HCT116 (cell line): ENCODE data around the gene LY6G5B. TPM values are rescaled to one million over a fixed set of nuclear protein-coding genes. Genes with fewer than 3 reads are reported as not detected.

Experiments used
- ATAC-seq: fragments of 200-7000 bp; cut with Tn5 transposase; 2 replicates; pipeline ENCODE4 v1.9.1; 2020; ENCODE audit warnings: mild to moderate bottlenecking, moderate library complexity
- BruUV-seq: library from RNA; stranded (reverse); fragments of 400-500 nt; replicated peaks from 2 replicates; lab custom pipeline; 2021; lab: Mats Ljungman, UMichigan
- CTCF ChIA-PET: fragments of 300-600 bp; sonication (Branson Sonifier 250); formaldehyde crosslinking; loops from one replicate; lab custom pipeline; 2021; ENCODE audit warnings: antibody characterized with exemption; lab: Charles Lee
- POLR2A ChIA-PET: fragments of 300-600, 350-600 bp; sonication (Branson Sonifier 250); formaldehyde crosslinking; loops from one replicate; lab custom pipeline; 2021; ENCODE audit warnings: antibody characterized with exemption; lab: Charles Lee
- RAD21 ChIA-PET, 2 experiments: fragments of 300-600 bp; sonication (Branson Sonifier 250); formaldehyde crosslinking; loops; one replicate each; lab custom pipeline; 2023; ENCODE audit warnings: low total read pairs in 2 of 2; ENCODE audit not compliant: uncharacterized antibody in 2 of 2, unreplicated experiment in 2 of 2, low non-redundant PET in 1 of 2; lab: Charles Lee
- DNase-seq: peaks from one replicate; pipeline ENCODE4 v3.0.0-alpha.2; 2010; ENCODE audit warnings: low read depth, low spot score
- H2AFZ ChIP-seq: fragments of 200-600 bp; shearing (Covaris generic), sonication (generic); 2 replicates; pipeline ENCODE4 v1.6.1; 2017; ENCODE audit warnings: low read depth, mixed run types, mixed read lengths, antibody characterized with exemption, low read length; ENCODE audit not compliant: poor library complexity, severe bottlenecking
- H3K27ac ChIP-seq: 2 replicates; pipeline ENCODE4 v1.5.1; 2012; ENCODE audit warnings: low read depth, low read length
- H3K27me3 ChIP-seq: fragments of 200-600 bp; sonication (generic); 2 replicates; pipeline ENCODE4 v1.6.1; 2016; ENCODE audit warnings: mixed run types, low read length, mixed read lengths; ENCODE audit not compliant: insufficient read depth
- H3K36me3 ChIP-seq, 2 experiments: fragments of 200-500 bp in 1 of 2; fragments of 200-600 bp in 1 of 2; sonication (Bioruptor generic) in 1 of 2; sonication (generic) in 1 of 2; 2 replicates each; pipeline versions ENCODE4 v1.5.1 to v1.6.1; 2014 to 2016; ENCODE audit warnings: low read length in 2 of 2, inconsistent platforms in 1 of 2, mixed read lengths in 1 of 2, mixed run types in 1 of 2; ENCODE audit not compliant: insufficient read depth in 2 of 2, control insufficient read depth in 1 of 2
- H3K4me1 ChIP-seq, 2 experiments: fragments of 200-600 bp in 1 of 2; sonication (generic) in 1 of 2; 2 replicates each; pipeline versions ENCODE4 v1.5.1 to v1.6.1; 2012 to 2017; ENCODE audit warnings: low read length in 2 of 2, inconsistent platforms in 1 of 2, mild to moderate bottlenecking in 1 of 2, mixed read lengths in 1 of 2, mixed run types in 1 of 2, moderate library complexity in 1 of 2; ENCODE audit not compliant: insufficient read depth in 2 of 2, control insufficient read depth in 1 of 2
- H3K4me2 ChIP-seq: fragments of 200-600 bp; sonication (generic); 2 replicates; pipeline ENCODE4 v1.6.1; 2017; ENCODE audit warnings: mixed run types, low read length, mixed read lengths
- H3K4me3 ChIP-seq, 2 experiments: fragments of 200-600 bp in 1 of 2; sonication (generic) in 1 of 2; replicated peaks in 1 of 2; 2 replicates each; pipeline ENCODE4 v1.5.1; 2011 to 2016; ENCODE audit warnings: low read length in 2 of 2, control low read depth in 1 of 2, low read depth in 1 of 2, mild to moderate bottlenecking in 1 of 2, mixed read lengths in 1 of 2, mixed run types in 1 of 2
- H3K79me2 ChIP-seq: fragments of 200-600 bp; sonication (generic); 2 replicates; pipeline ENCODE4 v1.6.1; 2017; ENCODE audit warnings: mild to moderate bottlenecking, mixed run types, low read length, moderate library complexity, mixed read lengths; ENCODE audit not compliant: insufficient read depth
- H3K9ac ChIP-seq: fragments of 200-600 bp; sonication (generic); 2 replicates; pipeline ENCODE4 v1.6.1; 2016; ENCODE audit warnings: low read length, mixed read lengths
- H3K9me2 ChIP-seq: fragments of 200-600 bp; sonication (generic), shearing (Covaris generic); 2 replicates; pipeline ENCODE4 v1.6.1; 2017; ENCODE audit warnings: mixed run types, mild to moderate bottlenecking, moderate library complexity; ENCODE audit not compliant: insufficient read depth
- H3K9me3 ChIP-seq, 2 experiments: fragments of 200-500 bp in 1 of 2; fragments of 200-600 bp in 1 of 2; sonication (Bioruptor generic) in 1 of 2; sonication (generic) in 1 of 2; 2 replicates each; pipeline ENCODE4 v1.6.1; 2014 to 2017; ENCODE audit warnings: low read length in 2 of 2, mixed read lengths in 2 of 2, inconsistent platforms in 1 of 2, low read depth in 1 of 2, mild to moderate bottlenecking in 1 of 2, mixed run types in 1 of 2, moderate library complexity in 1 of 2; ENCODE audit not compliant: control insufficient read depth in 1 of 2, insufficient read depth in 1 of 2
- H4K20me1 ChIP-seq: fragments of 200-600 bp; sonication (generic), shearing (Covaris generic); 2 replicates; pipeline ENCODE4 v1.6.1; 2017; ENCODE audit warnings: mixed run types, mild to moderate bottlenecking, moderate library complexity; ENCODE audit not compliant: insufficient read depth
- ATF3 ChIP-seq: IDR thresholded peaks from 2 replicates; pipeline ENCODE4 v1.6.1; 2012
- CEBPB ChIP-seq: IDR thresholded peaks from 2 replicates; pipeline ENCODE4 v1.6.1; 2012; ENCODE audit warnings: low read depth
- EGR1 ChIP-seq: IDR thresholded peaks from 2 replicates; pipeline ENCODE4 v1.6.1; 2012; ENCODE audit warnings: low read depth
- EZH2phosphoT487 ChIP-seq: fragments of 200-600 bp; IDR thresholded peaks from 2 replicates; pipeline ENCODE4 v1.6.1; 2018; ENCODE audit warnings: antibody characterized with exemption, borderline replicate concordance
- FOSL1 ChIP-seq: IDR thresholded peaks from 2 replicates; pipeline ENCODE4 v1.6.1; 2012; ENCODE audit warnings: low read depth
- MAX ChIP-seq: IDR thresholded peaks from 2 replicates; pipeline ENCODE4 v1.6.1; 2012
- POLR2A ChIP-seq: IDR thresholded peaks from 2 replicates; pipeline ENCODE4 v1.7.0; 2011; ENCODE audit warnings: borderline replicate concordance; ENCODE audit not compliant: insufficient read depth, insufficient read length; ENCODE audit errors: extremely low read depth
- RAD21 ChIP-seq: IDR thresholded peaks from 2 replicates; pipeline ENCODE4 v1.6.1; 2012; ENCODE audit warnings: low read depth, mild to moderate bottlenecking
- SIN3A ChIP-seq: IDR thresholded peaks from 2 replicates; pipeline ENCODE4 v1.6.1; 2012; ENCODE audit warnings: low read depth
- SP1 ChIP-seq: IDR thresholded peaks from 2 replicates; pipeline ENCODE4 v1.6.1; 2012; ENCODE audit warnings: low read depth
- TCF7L2 ChIP-seq: IDR thresholded peaks from 2 replicates; pipeline ENCODE4 v1.7.0; 2011; ENCODE audit warnings: borderline replicate concordance, inconsistent platforms; ENCODE audit not compliant: insufficient read depth, insufficient read length; ENCODE audit errors: extremely low read depth
- ZNF274 ChIP-seq: fragments of 200-500 bp; sonication (Bioruptor generic); IDR thresholded peaks from 2 replicates; pipeline ENCODE4 v1.6.1; 2014; ENCODE audit warnings: mild to moderate bottlenecking, low read depth, low read length, inconsistent platforms
- intact Hi-C: fragments of 100-400 bp; cut with micrococcal nuclease; formaldehyde crosslinking; loops from 2 replicates; pipeline ENCODE4 v1.10.0; 2022
- total RNA-seq: library from RNA; stranded (reverse); gene quantifications from one replicate; pipeline ENCODE4 v1.2.1, GENCODE V29; 2021; ENCODE audit not compliant: unreplicated experiment

The LY6G5B gene
- total RNA-seq, 1 experiment from 2014 or later, result 15.4 TPM

GRCh38 chr6:31657406-31658157, 12.2 kb upstream of the LY6G5B start:
- TF ChIP-seq ATF3, result no peak
- TF ChIP-seq TCF7L2, result no peak
- no peak for TF ChIP-seq RAD21
- TF ChIP-seq MAX, result no peak
- TF ChIP-seq ZNF274, result no peak
- no peak for TF ChIP-seq EGR1
- no peak for TF ChIP-seq EZH2phosphoT487
- Histone ChIP-seq H3K4me2 (no peak overlapping the region), H3K36me3 (peaks cover 1 to 6% of the 10 kb centered on the region in 2 experiments; a peak in 3 of 4 replicates), H4K20me1 (no peaks in the 10 kb centered on the region), H3K4me1 (peaks cover 11 to 41% of the 10 kb centered on the region in 2 experiments; a peak in 3 of 4 replicates), H3K9ac (no peak overlapping the region), H2AFZ (no peak overlapping the region), H3K27ac (no peak overlapping the region), H3K9me2 (no peaks in the 10 kb centered on the region), H3K79me2 (peaks cover 31% of the 10 kb centered on the region), H3K27me3 (no peaks in the 10 kb centered on the region), H3K4me3 (no peak overlapping the region), H3K9me3 (no peaks in the 10 kb centered on the region)
- DNase-seq (no peak), ATAC-seq (no peak)
- ChIA-PET CTCF (no interaction called here), RAD21 (no interaction called here), POLR2A (interaction anchor here (0.9 kb wide), 1 partner anchor 240 kb away, joined by 3 read pairs; the partner anchor contains the start of gene EHMT2)
- intact Hi-C loops, result no loop called here
- no TSS peak for BruUV-seq

- intact Hi-C loops, result no loop called here
- no peak for DNase-seq
Observed at GRCh38 chr6:31658158-31658688, 11.6 kb upstream of the LY6G5B start.

More at GRCh38 chr6:31658158-31658688, 11.6 kb upstream of the LY6G5B start:
- Histone ChIP-seq H3K9me3 (no peaks in the 10 kb centered on the region), H3K4me1 (peaks cover 11 to 41% of the 10 kb centered on the region in 2 experiments; a peak in 3 of 4 replicates), H3K9me2 (no peaks in the 10 kb centered on the region), H2AFZ (no peak overlapping the region), H3K27ac (no peak overlapping the region), H3K36me3 (peaks cover 2 to 6% of the 10 kb centered on the region in 2 experiments; a peak in 3 of 4 replicates), H3K4me3 (no peak overlapping the region), H3K9ac (no peak overlapping the region), H4K20me1 (no peaks in the 10 kb centered on the region), H3K79me2 (peaks cover 31% of the 10 kb centered on the region), H3K4me2 (no peak overlapping the region), H3K27me3 (no peaks in the 10 kb centered on the region)
- ChIA-PET CTCF (no interaction called here), RAD21 (no interaction called here), POLR2A (interaction anchor here (1.2 kb wide), 1 partner anchor 82 kb away, joined by 3 read pairs; the partner anchor contains the start of gene MSH5)
- TF ChIP-seq SIN3A (no peak), TCF7L2 (no peak), MAX (no peak), SP1 (no peak), CEBPB (no peak), POLR2A (no peak), FOSL1 (no peak)
- no TSS peak for BruUV-seq
- ATAC-seq, result no peak
